CD4-positive, alpha-beta T cell treated with Interleukin-15 for 1 hour (primary cell): ENCODE results near the gene CAP2.
"Not testable (repeated sequence)": the region's sequence is repeated elsewhere in the genome, so short reads cannot be mapped to it uniquely, and the experiment has no call there.

ENCODE experiments used
- DNase-seq: peaks from one replicate; pipeline ENCODE4 v3.0.0-alpha.2; 2020

CAP2 gene

DNA sequence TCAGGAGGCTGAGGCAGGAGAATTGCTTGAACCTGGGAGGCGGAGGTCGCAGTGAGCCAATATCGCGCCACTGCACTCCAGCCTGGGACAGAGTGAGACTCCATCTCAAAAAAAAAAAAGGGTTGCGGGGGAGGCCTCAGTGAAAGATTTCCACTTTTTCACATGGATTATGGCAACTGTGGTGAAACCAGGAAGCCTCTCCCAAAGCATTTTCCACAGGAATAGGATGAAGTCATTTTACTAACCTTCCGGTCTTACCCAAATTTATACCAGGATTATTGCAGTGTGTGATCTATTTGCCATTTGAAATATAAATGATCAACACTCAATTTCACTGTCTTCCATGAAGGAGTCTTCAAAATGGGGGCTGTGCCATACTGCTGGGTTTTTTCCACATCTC is 113.1 kb downstream of the CAP2 start:
- DNase-seq: no peak

DNA sequence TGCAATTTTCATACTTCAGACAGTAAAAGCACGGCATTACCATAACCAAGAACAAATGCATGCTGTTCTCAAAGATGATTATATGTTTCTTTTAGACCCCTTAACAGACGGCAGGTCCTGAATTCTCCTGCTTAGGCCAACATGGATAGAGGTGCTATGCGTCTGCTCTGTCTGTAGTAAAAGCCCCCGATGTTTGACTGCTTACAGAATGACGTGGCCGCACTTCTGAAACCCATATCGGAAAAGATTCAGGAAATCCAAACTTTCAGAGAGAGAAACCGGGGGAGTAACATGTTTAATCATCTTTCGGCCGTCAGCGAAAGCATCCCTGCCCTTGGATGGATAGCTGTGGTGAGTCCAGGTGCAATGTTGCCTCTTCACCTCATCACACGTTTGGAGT is 113.6 kb downstream of the CAP2 start:
- no peak for DNase-seq

DNA sequence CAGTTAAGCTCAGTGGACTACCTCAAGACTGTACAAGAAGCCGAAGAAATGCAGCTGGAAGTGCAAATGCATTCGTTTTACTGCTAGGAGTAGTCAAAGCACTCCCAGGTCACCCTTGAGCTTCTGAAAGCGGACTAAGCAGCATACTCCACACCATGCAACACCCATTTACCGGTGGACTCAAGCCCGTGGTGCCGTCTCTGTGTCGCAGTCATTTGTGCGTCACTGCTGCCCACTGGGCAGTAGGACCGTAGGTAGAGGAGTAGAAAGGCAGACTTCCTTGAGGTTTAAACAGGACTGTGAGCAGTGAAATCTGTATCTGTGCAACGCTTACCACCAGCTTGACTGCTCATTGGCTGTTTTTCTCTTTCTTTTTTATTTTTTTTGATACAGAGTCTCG is 117.7 kb downstream of the CAP2 start:
- DNase-seq: no peak

DNA sequence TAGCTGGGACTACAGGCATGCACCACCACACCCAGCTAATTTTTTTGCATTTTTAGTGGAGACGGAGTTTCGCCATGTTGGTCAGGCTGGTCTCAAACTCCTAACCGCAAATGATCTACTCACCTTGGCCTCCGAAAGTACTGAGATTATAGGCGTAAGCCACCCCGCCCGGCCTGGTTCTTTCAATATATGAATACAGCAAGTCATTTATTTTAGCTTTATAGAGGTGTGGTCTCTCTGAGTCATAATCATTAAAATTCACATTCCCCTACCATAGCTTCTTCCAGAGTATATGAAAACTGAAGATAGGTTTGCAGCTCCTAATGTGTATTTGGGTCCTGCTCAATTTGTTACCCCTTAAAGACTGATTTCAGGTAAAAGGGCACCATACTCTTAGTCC is 118.2 kb downstream of the CAP2 start:
- DNase-seq: no peak

DNA sequence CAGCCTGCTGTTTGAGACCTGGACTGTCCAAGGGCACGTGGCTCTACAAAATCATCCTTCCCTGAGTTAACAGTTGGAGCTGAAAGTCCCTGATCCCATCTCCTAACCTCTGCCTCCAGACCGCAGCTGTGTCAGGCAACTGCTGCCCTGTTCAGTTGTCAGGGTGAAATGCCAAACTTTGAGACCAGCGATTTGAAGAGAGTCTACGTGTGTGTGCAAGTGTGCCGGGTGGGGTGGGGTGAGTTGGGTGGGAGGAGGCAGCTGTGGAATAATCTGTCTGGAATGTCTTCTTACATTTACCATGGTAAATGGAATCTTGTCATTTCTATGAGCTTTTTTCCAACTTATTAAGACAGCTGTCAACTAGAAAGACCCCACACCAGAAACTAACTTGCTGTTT is 125.7 kb downstream of the CAP2 start:
- DNase-seq: no peak

DNA sequence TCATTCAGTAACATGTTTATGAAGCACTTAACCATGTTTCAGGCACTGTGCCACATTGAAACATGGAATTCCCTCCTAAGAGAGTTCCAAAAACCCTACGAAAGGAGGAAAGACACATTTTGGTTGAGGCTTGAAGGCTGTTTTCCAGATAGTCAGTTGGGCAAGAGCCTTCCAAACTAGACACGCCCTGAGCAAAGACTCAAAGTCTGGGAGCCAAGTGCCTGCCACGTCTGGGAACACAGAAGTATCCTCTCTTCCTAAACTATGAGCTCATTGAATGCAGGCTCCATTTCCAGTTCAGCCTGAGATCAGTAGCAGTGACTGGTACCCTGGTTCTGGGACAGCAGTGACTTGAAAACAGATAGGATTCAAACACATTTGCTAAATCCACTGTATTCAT is 132.2 kb downstream of the CAP2 start:
- no peak for DNase-seq

DNA sequence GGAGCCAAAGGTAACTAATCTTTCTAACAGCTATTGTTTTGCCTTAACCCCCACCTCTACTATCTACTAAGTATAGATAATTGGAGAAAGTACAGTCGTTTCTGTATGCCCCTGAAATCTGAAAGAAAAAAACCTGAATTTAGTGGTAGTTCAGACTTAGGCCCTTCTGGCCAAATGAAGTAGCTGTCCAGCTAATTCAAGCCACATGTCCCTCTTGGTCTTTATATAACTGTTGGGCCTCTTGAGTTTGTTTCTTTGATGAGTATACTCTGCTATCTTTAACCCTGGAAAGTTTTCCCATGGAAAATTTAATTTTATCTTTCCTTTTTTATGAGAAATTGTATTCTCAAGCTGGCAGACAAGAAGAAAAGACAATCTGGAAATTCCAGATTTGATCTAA is 133.7 kb downstream of the CAP2 start:
- no peak for DNase-seq

DNA sequence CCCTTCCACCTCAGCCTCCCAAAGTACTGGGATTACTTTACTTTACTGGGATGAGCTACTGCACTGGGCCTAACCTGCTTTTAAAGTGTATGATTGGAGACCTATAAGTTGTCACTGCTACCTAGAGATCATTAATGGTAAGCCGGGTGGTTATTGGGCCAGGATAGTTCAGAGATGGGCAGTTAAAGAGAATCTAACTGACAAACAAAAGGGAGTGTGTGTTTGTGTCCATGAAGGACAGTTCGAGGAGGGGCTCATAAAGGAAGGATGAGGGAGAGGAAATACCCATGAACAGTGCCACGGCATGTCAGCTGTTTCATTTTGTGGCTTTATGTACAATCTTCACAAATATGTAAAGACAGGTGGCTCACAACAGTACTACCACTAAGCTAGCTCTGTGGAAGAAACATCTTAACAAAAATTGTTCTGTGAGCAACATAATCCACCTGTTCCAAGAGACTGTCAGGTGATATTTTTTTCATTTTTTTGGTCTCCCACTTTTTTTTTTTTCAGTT is 137.0 kb downstream of the CAP2 start:
- no peak for DNase-seq

DNA sequence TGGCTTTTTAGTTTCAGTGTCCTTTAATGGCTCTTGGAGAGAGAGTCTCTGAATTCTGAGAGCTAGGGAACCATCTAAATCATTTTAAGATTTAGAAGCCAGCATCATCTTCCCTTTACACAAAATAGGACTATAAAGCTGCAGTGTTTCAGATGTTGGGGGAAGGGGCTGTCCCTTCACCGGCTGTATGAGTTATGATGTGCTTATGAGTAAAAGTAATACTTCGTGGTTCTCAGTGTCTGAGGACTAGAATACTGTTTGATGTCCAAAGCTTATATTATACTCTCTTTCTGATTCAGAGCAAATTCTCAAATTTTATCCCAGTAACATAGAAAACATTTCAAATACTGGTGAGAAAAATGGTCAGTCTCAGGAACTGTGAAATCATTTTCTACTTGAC is 143.2 kb downstream of the CAP2 start:
- no peak for DNase-seq

DNA sequence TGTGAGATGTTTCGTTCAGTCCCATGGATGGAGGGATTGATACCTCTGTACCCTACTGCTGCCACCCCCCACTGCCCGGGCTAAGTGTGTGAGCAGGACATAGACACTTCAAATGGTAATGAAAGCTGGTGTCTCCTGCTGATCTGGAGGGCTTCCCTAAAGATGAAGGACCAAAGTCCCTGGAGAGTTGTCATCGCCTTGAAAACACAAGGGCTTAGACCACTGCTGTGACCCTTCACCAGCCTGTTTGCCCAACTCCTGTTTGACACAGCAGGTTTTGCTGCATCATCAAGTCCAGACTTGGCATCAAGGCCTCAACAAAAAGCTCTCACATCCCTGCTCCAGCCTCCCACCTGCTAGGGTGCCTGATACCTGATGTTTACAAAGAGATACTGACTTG is 148.8 kb downstream of the CAP2 start:
- DNase-seq: no peak

DNA sequence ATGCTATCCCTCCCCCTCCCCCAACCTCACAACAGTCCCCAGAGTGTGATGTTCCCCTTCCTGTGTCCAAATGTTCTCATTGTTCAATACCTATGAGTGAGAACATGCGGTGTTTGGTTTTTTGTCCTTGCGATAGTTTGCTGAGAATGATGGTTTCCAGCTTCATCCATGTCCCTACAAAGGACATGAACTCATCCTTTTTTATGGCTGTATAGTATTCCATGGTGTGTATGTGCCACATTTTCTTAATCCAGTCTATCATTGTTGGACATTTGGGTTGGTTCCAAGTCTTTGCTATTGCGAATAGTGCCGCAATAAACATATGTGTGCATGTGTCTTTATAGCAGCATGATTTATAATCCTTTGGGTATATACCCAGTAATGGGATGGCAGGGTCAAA is 152.3 kb downstream of the CAP2 start:
- not testable (repeated sequence) for DNase-seq

DNA sequence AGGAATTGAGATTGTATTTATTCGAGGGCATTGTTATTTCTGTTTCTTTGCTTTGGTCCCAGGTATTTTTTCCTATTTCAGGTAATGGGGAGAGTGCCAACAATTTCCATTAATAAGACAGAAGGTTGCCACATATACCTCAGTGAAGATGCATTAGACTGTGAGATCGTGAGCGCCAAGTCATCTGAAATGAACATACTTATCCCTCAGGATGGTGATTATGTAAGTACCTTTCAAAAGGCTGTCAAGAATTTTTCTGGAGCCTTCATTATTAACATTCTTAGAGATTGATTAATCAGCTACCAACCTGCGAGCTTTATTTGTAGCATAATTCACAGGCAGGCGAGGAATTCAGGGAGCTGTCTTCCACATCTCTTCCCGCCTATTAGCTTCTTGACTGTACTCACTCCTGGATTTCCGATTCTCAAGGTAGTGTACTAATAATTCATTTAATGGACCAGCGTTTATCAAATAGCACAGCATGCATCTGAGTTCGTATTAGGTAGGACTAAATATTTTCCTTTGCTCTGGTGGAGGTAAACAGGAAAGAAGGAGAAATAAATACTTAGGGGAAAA is 158.1 kb downstream of the CAP2 start:
- no peak for DNase-seq

DNA sequence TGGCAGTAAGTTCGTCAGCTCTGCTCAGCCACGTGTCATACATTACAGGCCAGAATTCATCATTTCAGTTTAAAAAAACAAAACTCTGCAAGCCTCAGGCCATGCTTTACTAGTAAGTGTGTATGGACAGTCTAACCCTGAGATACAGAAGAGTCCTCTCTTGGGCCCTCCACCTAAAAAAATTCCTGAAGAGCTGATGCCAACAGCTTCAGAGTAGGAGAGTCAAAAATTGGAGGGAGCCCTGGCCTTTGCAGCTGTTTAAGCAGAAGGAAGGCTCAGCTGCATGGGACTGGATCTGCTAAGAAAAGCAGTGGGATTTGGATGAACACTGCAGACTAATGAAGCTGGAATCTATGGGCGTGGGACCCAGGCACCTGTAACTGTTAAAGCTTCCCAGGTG is 159.5 kb downstream of the CAP2 start:
- DNase-seq: no peak

DNA sequence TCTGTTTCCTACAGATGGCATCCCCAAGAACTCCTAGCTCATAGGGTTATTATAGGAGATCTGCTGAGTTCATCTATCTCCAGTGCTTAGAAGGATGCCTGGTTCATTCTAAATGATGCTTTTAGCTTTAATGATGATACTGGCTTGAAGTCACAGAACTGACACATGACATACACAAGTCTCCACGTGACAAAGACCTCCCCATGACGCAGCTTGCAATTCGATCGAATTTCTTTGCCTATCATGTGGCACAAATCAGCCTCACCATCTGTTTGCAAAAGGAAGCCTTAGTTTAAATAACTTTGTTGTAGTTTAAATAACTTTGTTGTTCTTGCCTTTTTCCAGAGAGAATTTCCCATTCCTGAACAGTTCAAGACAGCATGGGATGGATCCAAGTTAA is 162.6 kb downstream of the CAP2 start:
- DNase-seq: no peak

DNA sequence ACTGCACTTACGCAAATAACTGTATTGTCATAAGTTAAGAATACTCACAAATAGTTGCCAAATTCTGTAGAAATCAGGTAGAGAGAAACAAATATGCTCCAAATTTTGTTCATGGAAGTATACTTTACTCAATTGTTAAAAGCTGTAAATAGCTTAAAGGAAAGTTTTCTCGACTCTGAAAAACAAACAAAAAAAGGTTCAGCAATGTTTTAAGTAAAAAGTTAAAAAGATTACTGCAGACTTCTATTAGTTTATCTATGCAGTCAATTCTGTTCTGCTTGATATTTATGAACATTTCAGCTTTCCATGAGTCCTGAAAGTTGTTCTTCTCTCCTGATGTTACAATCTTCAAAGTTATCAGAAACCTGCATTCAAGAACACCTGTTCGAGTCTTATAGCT is 169.2 kb downstream of the CAP2 start:
- DNase-seq: no peak

DNA sequence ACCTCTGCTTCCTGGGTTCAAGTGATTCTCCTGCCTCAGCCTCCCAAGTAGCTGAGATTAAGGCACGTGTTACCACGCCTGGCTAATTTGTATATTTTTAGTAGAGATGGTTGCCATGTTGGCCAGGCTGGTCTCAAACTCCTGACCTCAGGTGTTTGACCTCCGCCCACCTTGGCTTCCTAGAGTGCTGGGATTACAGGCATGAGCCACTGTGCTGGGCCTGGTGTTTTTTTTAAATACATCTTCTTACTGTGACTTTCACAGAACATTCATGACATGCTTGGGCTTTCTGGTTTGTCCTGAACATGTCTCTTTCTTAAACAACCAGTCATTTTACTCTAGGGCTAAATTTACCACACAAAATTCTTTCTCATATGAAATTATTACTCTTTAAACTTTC is 172.0 kb downstream of the CAP2 start:
- no peak for DNase-seq

DNA sequence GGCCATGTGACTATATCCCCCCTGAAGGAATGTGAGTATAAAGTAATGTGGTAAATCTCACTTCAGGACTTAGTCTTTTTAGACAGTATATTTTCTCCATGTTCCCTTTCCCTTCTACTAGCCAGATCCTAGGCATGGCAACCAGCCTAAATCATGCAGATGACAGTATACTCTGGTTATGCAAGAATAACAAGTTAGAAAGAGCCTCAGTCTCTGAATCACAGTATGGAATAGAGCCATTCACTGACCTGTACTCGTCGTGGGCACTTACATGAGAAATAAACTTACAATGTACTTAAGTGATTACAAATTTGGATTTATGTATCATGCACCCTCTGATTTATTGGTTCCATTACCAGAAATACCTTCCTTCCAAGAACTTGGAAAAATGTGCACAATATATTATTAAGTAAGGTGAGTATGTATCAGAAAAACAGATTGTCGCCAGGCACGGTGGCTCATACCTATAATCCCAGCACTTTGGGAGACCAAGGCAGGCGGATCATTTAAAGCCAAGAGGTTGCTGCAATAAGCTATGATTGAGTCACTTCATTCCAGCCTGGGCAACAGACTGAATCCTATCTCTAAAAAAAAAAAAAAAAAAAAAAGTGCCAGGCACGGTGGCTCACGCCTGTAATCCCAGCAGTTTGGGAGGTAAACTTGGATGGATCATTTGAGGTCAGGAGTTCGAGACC is 181.6 kb downstream of the CAP2 start:
- DNase-seq: no peak

DNA sequence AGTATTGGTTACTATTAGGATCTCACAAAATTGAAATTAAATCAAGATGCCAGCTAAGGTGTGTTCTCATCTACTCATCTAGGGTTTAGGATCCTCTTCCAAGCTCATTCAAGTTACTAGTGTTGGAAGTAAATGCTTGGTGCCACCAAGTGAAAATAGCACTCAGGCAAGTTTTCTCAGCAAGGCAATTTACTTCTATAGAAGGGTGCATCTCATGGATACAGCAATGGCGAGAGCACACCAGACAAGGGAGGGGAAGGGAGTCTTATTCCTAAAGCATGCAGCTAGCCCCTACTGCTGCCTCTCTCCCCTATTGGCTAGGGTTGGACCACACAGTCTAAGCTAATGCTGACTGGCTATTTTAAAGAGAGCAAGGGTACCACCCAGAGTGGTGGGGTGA is 183.7 kb downstream of the CAP2 start:
- no peak for DNase-seq

DNA sequence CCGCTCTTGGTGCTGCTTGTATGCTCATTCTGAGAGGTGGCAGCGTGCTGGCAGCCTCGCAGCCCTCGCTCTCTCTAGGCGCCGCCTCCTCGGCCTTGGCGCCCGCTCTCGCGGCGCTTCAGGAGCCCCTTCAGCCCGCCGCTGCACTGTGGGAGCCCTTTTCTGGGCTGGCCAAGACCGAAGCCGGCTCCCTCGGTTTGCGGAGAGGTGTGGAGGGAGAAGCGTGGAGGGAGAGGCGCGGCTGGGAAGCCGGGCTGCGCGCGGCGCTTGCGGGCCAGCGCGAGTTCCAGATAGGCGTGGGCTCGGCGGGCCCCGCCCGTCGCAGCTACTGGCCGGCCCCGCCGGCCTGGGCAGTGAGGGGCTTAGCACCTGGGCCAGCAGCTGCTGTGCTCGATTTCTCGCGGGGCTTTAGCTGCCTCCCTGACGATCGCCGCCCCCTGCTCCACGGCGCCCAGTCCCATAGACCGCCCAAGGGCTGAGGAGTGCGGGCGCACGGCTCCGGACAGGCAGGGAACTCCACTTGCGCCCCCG is 187.2 kb downstream of the CAP2 start:
- peak; percentile 27 for DNase-seq

DNA sequence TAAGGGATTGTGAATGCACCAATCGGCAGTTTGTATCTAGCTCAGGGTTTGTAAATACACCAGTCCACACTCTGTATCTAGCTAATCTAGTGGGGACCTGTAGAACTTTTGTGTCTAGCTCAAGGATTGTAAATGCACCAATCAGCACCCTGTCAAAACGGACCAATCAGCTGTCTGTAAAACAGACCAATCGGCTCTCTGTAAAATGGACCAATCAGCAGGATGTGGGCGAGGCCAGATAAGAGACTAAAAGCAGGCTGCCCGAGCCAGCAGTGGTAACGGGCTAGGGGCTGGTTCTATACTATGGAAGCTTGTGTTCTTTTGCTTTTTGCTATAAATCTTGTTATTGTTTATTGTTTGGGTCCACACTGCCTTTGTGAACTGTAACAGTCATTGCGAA is 187.9 kb downstream of the CAP2 start:
- not testable (repeated sequence) for DNase-seq

DNA sequence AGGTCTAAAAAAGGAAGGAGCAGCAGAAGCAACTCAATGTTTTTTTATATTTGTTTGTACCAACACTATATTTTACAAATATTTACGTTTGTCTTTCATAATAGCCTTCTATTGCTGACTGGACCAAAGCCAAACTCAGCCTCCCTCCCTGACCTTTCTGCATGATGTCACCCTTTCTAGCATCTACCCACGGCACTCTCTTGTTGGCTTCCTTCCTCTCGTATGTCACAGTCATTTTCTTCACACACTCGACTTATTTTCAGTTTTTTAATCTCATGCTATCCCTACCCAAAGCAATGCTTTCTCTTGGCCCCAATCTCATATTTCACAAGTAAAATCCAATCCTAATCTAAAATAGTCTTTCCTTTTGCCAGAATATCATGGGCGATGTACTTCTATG is 190.4 kb downstream of the CAP2 start:
- no peak for DNase-seq

DNA sequence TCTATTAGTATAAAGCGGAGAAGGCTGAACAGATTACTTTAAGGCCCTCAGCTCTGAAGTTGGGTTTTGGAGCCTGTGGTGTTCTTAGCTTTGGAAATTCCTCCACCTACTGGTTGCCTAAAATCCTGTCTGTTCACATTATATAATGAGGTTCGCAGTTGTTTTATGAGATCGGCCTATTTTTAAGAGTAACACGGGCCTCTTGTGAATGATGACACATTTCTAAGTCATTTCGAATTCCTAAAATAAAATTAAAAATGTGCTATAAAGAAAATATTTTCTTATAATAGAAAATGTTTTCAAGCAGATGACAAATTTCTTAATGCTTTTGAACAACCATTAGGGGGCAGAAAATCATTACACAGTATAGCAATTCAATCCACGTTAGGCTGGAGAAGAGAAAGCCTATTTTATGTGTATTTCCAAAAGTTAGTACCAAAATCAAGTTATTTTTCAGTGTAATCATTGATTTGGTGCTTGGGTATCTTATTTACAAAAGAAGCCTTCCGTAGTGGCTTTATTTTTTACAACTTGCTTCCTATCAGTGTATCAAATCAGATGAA is 190.9 kb downstream of the CAP2 start:
- DNase-seq: no peak

DNA sequence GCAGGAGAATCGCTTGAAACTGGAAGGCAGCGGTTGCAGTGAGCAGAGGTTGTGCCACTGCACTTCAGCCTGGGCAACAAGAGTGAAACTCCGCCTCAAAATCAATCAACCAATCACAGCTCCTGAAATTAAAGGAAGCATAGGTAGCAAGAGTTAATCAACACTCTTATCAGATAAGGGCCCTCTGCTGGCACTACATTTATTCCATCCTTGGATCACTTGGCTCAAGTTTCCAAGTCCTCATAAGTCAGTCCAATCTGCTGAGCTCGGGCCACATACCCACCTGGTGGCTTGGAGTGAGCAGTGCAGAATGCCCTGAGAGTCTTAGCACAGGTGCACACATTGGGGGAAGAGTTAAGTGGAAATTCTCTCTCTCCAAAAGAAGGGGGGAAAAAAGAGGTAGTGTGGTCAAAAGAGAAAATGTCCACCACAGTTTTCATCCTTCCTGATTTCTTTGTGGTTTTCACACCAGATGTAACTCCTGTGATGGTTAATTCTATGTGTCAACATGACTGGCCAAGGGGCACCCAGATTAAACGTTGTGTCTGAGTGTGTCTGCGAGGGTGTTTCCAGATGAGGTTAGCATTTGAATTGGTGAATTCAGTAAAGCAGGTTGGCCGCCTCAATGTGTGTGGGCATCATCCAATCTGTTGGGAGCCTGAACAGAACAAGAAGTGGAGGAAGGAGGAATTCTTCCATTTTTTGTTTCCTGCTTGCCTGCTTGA is 192.5 kb downstream of the CAP2 start:
- DNase-seq: no peak

DNA sequence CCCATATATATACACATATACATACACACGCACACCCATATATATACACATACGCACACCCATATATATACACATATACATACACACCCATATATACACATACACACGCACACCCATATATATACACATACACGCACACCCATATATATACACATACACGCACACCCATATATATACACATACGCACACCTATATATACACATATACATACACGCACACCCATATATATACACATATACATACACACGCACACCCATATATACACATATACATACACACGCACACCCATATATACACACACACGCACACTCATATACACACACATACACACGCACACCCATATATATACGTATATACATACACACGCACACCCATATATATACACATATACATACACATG is 193.2 kb downstream of the CAP2 start:
- not testable (repeated sequence) for DNase-seq
